GM21717 (cell line): ENCODE data around the gene CLDN14.

ENCODE experiments used
- ATAC-seq: cut with Tn5 transposase; IDR thresholded peaks from one replicate; pipeline ENCODE4 v1.9.1; 2021; ENCODE audit warnings: mild to moderate bottlenecking, moderate library complexity; ENCODE audit not compliant: unreplicated experiment

CLDN14 gene

GRCh38 chr21:36473203-36473602, 6.7 kb downstream of the CLDN14 start:
- no peak for ATAC-seq

- no peak for ATAC-seq
Measured at GRCh38 chr21:36472377-36472776, 7.5 kb downstream of the CLDN14 start.

- ATAC-seq, result no peak
Measured at GRCh38 chr21:36471254-36471723, 8.6 kb downstream of the CLDN14 start.

- no peak for ATAC-seq
Measured at GRCh38 chr21:36470294-36470693, 9.6 kb downstream of the CLDN14 start.

GRCh38 chr21:36466061-36466511, 13.8 kb downstream of the CLDN14 start:
- no peak for ATAC-seq

- no peak for ATAC-seq
Measured at GRCh38 chr21:36465478-36465877, 14.4 kb downstream of the CLDN14 start.

- ATAC-seq, result no peak
Measured at GRCh38 chr21:36464590-36464989, 15.3 kb downstream of the CLDN14 start.

GRCh38 chr21:36463991-36464390, 15.9 kb downstream of the CLDN14 start:
- ATAC-seq, result no peak

GRCh38 chr21:36463204-36463603, 16.7 kb downstream of the CLDN14 start:
- ATAC-seq, result no peak

- no peak for ATAC-seq
Measured at GRCh38 chr21:36461918-36462486, 17.9 kb downstream of the CLDN14 start.

GRCh38 chr21:36461277-36461917, 18.5 kb downstream of the CLDN14 start:
- ATAC-seq, result no peak

GRCh38 chr21:36460866-36461265, 19.1 kb downstream of the CLDN14 start:
- no peak for ATAC-seq

- ATAC-seq, result no peak
Measured at GRCh38 chr21:36459098-36459497, 20.8 kb downstream of the CLDN14 start.

GRCh38 chr21:36456729-36457414, 23.1 kb downstream of the CLDN14 start:
- ATAC-seq, result no peak

- ATAC-seq, result no peak
Measured at GRCh38 chr21:36454706-36455105, 25.2 kb downstream of the CLDN14 start.

GRCh38 chr21:36454093-36454531, 25.8 kb downstream of the CLDN14 start:
- ATAC-seq, result no peak

GRCh38 chr21:36452281-36452825, 27.6 kb downstream of the CLDN14 start:
- no peak for ATAC-seq

- no peak for ATAC-seq
Measured at GRCh38 chr21:36451506-36451905, 28.4 kb downstream of the CLDN14 start.

- no peak for ATAC-seq
Measured at GRCh38 chr21:36450511-36450910, 29.4 kb downstream of the CLDN14 start.

- ATAC-seq, result no peak
Measured at GRCh38 chr21:36446301-36446700, 33.6 kb downstream of the CLDN14 start.

- ATAC-seq, result no peak
Measured at GRCh38 chr21:36441715-36442114, 38.2 kb downstream of the CLDN14 start.

GRCh38 chr21:36437745-36438128, 42.2 kb downstream of the CLDN14 start:
- ATAC-seq, result no peak
